Kidney (tissue), 14 donors: ENCODE results near the gene FBXO45. TPM values are rescaled to one million over a fixed set of nuclear protein-coding genes. Genes with fewer than 3 reads are reported as not detected.
"Not testable (repeated sequence)": the region's sequence is repeated elsewhere in the genome, so short reads cannot be mapped to it uniquely, and the experiment has no call there.

Source experiments
- DNase-seq, 5 donors: peaks; one replicate each; pipeline ENCODE4 v3.0.0-alpha.2; 2013 to 2020
- FAIRE-seq: peaks from 2 replicates; lab custom pipeline; 2012; peaks lifted over from hg19 to GRCh38; lab: Jason Lieb, UNC
- H3K27ac ChIP-seq, 2 donors: one replicate each; pipeline ENCODE4 v1.7.0; 2013; ENCODE audit warnings: low read depth in 2 of 2, low read length in 2 of 2, inconsistent platforms in 1 of 2
- H3K27me3 ChIP-seq: one replicate; pipeline ENCODE4 v1.7.1; 2013; ENCODE audit warnings: low read length, inconsistent platforms; ENCODE audit not compliant: control insufficient read depth, insufficient read depth
- H3K36me3 ChIP-seq, 3 donors: one replicate each; pipeline versions ENCODE4 v1.7.0 to v1.7.1; 2013; ENCODE audit warnings: low read length in 3 of 3, control low read depth in 1 of 3, inconsistent platforms in 1 of 3; ENCODE audit not compliant: insufficient read depth in 3 of 3, control insufficient read depth in 2 of 3
- H3K4me1 ChIP-seq, 3 donors: one replicate each; pipeline versions ENCODE4 v1.7.0 to v1.7.1; 2013; ENCODE audit warnings: low read length in 3 of 3, inconsistent platforms in 1 of 3, low read depth in 1 of 3; ENCODE audit not compliant: control insufficient read depth in 2 of 3, insufficient read depth in 2 of 3
- H3K4me3 ChIP-seq, 3 donors: one replicate each; pipeline versions ENCODE4 v1.7.0 to v1.8.1; 2013; ENCODE audit warnings: low read length in 3 of 3, control low read depth in 1 of 3, inconsistent platforms in 1 of 3
- H3K9ac ChIP-seq, 3 donors: one replicate each; pipeline versions ENCODE4 v1.7.0 to v1.7.1; 2013; ENCODE audit warnings: low read length in 3 of 3, control low read depth in 1 of 3, inconsistent platforms in 1 of 3
- H3K9me3 ChIP-seq, 3 donors: one replicate each; pipeline versions ENCODE4 v1.7.0 to v1.7.1; 2013; ENCODE audit warnings: low read length in 3 of 3, control low read depth in 1 of 3, inconsistent platforms in 1 of 3; ENCODE audit not compliant: control insufficient read depth in 2 of 3, insufficient read depth in 1 of 3
- intact Hi-C: fragments of 100-400 bp; cut with DNase I; formaldehyde crosslinking; loops from one replicate; pipeline ENCODE4 v1.11.1; 2022
- polyA plus RNA-seq: library from polyadenylated mRNA; stranded (reverse); fragments of 350-450 nt; fragmentation: Illumina TruSeq; extraction: RNeasy Lipid Tissue Mini Kit (QIAGEN cat#74804); gene quantifications from one replicate; pipeline ENCODE4 v1.2.3, GENCODE V29; 2014; ENCODE audit warnings: low read depth, low replicate concordance; ENCODE audit not compliant: insufficient read depth
- total RNA-seq: library from RNA; stranded (reverse); fragmentation: NEBNext Ultra II Directional; extraction: Animal tissue kit (Norgen Biotek cat#: 25700); gene quantifications from one replicate; pipeline ENCODE4 v1.2.1, GENCODE V29; 2021
- TF ChIP-seq, protein P1 (sequence below): IDR thresholded peaks from 3 replicates; pipeline ENCODE4 v1.5.1; 2012; ENCODE audit warnings: mild to moderate bottlenecking, moderate library complexity, borderline replicate concordance; ENCODE audit not compliant: insufficient read depth; ENCODE audit errors: extremely low read depth
- donor health status: control.
- donor health status: control.
- donor health status: control.
- donor health status: control.
- donor health status: control.
- donor health status: DM: yes; HTN: yes; CAD: no.
- donor health status: Normal renal cell carcinoma (clear cell type).

Gene FBXO45
- total and polyA plus RNA-seq, 2 donors from 2014 or later, result 2.5 to 7.0 TPM

DNA sequence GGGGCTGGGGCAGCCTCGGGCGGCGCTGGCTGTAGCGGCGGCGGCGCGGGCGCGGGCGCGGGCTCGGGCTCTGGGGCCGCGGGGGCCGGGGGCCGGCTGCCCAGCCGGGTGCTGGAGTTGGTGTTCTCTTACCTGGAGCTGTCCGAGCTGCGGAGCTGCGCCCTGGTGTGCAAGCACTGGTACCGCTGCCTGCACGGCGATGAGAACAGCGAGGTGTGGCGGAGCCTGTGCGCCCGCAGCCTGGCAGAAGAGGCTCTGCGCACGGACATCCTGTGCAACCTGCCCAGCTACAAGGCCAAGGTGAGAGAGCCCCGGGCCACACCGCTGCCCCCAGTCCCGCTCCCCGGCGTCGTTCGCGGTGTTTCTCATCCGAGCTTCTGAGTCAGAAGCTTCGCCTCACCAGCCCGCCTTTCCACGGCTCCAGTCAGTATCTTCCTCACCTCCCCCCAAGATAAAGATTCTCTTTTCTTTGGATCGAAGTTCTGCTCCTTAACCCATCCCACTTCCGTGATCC lies 600 bp downstream of the FBXO45 start:
- Histone ChIP-seq H3K27ac (no peak overlapping the region), H3K9me3 (no peaks in the 10 kb centered on the region), H3K27me3 (no peaks in the 10 kb centered on the region), H3K4me3 (peak overlapping the region; percentile 58 to 83 (median 77)), H3K36me3 (peaks cover 0 to 3% (median 0%) of the 10 kb centered on the region in 3 donors), H3K9ac (peak overlapping the region; percentile 37 to 75 (median 57)), H3K4me1 (peaks cover 0 to 9% (median 6%) of the 10 kb centered on the region in 3 donors)
- DNase-seq (peak; percentile 62 to 79 (median 63)), FAIRE-seq (no peak)
- intact Hi-C loops, result no loop called here
- TF ChIP-seq, protein P1, sequence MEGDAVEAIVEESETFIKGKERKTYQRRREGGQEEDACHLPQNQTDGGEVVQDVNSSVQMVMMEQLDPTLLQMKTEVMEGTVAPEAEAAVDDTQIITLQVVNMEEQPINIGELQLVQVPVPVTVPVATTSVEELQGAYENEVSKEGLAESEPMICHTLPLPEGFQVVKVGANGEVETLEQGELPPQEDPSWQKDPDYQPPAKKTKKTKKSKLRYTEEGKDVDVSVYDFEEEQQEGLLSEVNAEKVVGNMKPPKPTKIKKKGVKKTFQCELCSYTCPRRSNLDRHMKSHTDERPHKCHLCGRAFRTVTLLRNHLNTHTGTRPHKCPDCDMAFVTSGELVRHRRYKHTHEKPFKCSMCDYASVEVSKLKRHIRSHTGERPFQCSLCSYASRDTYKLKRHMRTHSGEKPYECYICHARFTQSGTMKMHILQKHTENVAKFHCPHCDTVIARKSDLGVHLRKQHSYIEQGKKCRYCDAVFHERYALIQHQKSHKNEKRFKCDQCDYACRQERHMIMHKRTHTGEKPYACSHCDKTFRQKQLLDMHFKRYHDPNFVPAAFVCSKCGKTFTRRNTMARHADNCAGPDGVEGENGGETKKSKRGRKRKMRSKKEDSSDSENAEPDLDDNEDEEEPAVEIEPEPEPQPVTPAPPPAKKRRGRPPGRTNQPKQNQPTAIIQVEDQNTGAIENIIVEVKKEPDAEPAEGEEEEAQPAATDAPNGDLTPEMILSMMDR, result no peak

DNA sequence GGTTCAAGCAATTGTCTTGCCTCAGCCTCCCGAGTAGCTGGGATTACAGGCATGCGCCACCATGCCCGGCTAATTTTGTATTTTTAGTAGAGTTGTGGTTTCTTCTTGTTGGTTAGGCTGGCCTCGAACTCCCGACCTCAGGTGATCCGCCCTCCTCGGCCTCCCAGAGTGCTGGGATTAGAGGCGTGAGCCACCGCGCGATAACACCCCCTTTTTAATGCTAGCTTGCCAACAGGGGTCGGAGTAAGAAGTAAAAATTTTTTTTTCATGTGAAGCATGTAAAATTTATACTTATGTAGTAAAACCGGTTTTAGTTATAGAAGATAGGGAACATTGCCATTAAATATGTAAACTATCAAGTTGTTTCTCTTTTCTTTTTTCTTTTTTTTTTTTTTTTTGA lies 1.9 kb downstream of the FBXO45 start:
- FAIRE-seq, H3K27me3 ChIP-seq, intact Hi-C loops, H3K27ac ChIP-seq, H3K36me3 ChIP-seq, DNase-seq, H3K4me1 ChIP-seq, H3K9ac ChIP-seq, H3K9me3 ChIP-seq, H3K4me3 ChIP-seq: not testable (repeated sequence)

DNA sequence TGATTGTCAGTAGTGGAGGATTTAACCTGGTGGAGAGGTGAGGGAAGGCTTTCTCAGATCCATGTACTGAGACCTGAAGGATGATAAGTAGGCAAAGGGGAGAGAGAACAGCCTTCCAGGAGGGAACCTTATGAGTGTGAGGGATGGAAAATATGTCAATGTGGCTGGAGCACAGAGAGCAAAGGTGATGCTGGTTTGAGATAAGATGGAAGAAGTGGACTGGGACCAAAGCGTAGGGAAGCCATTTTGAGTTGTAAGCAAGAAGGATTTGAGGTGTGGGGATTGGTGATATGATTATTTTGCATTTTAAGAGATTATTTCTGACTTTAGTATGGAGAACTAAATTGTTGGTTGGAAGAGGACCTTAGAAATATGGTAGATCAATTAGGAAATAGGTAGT lies 3.9 kb downstream of the FBXO45 start:
- H3K9ac ChIP-seq, result no peak overlapping the region

DNA sequence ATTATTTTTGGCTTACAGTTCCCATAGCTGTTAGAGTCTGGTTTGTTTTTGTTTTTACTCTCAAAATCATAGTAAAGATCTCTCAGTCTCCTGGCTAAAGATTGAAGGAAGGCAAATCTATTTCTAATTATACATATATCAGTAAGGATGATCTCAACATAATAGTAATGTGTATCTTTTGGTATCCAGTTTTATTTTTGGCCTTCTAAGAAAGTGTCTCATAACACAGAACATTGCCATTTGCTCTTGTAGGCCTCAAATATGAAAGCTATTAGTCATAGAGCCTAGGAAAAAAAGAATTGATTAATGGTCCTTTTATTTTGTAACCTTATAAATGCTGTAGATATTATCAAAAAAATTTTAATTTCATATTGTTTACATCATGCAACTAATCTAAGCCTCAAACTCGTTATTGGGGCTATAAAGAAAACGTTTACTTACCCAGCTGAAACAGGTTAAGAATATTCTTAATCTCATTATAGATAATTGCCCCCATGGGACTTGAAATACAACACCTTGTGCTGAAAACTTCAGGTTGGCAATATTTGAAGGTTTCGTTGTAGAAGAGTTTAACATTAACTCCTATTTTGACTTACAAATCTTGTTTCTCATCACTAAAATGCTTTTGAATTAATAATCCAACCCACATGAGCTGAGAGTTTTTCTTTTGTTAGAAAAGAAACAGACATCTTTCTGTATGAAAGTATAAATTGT lies 16.7 kb downstream of the FBXO45 start:
- Histone ChIP-seq H3K9ac (no peak overlapping the region), H3K36me3 (peaks cover 0 to 6% (median 5%) of the 10 kb centered on the region in 3 donors)
- intact Hi-C loops, result no loop called here

More for the DNA sequence above, 3.9 kb downstream of the FBXO45 start:
- Histone ChIP-seq H3K27me3 (no peaks in the 10 kb centered on the region), H3K27ac (no peak overlapping the region), H3K4me3 (no peak overlapping the region), H3K36me3 (peaks cover 0 to 1% (median 0%) of the 10 kb centered on the region in 3 donors), H3K9me3 (no peaks in the 10 kb centered on the region), H3K4me1 (peaks cover 0 to 9% (median 6%) of the 10 kb centered on the region in 3 donors)
- intact Hi-C loops, result no loop called here
- FAIRE-seq, result no peak
- TF ChIP-seq, protein P1, result no peak
- DNase-seq, result no peak

More for the DNA sequence above, 16.7 kb downstream of the FBXO45 start:
- H3K9me3 ChIP-seq, result no peaks in the 10 kb centered on the region
- no peaks in the 10 kb centered on the region for H3K27me3 ChIP-seq
- DNase-seq, result no peak
- H3K4me3 ChIP-seq, result no peak overlapping the region
- TF ChIP-seq, protein P1, result no peak
- H3K4me1 ChIP-seq, result no peaks in the 10 kb centered on the region
- H3K27ac ChIP-seq, result no peak overlapping the region
- no peak for FAIRE-seq
